HT1080 (cell line): ENCODE measurements around the gene PSMB8. TPM values are rescaled to one million over a fixed set of nuclear protein-coding genes. Genes with fewer than 3 reads are reported as not detected.

Source experiments
- DNase-seq: peaks from one replicate; pipeline ENCODE4 v3.0.0-alpha.2; 2015; ENCODE audit warnings: low read depth
- total RNA-seq: library from RNA; depleted of rRNA; stranded (reverse); fragments of >200 nt; shearing (Covaris generic); gene quantifications from 2 replicates; pipeline ENCODE4 v1.2.3, GENCODE V29; 2014

PSMB8 gene
- total RNA-seq, 1 experiment from 2014 or later = 46.2 TPM

DNA sequence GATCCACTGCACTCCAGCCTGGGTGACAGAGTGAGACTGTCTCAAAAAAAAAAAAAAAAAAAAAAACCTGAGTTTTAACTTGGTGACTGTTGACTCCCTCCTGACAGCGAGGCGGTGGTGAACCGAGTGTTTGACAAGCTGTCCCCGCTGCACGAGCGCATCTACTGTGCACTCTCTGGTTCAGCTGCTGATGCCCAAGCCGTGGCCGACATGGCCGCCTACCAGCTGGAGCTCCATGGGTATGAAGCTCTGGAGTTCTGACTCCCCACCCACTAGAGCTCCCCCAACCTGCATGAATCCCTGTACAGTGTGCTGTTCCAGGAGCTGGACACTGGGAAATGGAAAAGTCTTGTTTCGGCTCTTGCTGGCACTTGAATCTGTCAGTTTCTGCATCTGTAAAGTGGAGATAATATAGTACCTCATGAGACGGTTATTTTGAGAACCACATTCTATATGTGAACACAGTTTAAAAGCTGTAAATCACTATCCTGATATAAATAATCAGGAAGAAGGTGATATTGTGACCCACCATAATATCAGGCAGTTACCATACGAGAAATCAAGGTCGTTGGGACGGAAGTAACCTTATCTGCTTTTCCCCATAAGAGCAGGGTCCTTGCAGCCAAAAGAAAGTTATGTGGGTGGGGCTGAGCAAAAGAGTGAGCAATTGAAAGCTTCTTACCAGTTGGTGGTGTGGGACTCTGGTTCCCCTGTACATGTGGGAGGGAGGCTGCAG, 13.5 kb upstream of the PSMB8 start:
- DNase-seq = no peak

GRCh38 chr6:32855467-32856174, 11.8 kb upstream of the PSMB8 start:
- DNase-seq = no peak

- peak; percentile 24 for DNase-seq
These were observed 10.7 kb upstream of the PSMB8 start for GRCh38 chr6:32854376-32855178.

DNA sequence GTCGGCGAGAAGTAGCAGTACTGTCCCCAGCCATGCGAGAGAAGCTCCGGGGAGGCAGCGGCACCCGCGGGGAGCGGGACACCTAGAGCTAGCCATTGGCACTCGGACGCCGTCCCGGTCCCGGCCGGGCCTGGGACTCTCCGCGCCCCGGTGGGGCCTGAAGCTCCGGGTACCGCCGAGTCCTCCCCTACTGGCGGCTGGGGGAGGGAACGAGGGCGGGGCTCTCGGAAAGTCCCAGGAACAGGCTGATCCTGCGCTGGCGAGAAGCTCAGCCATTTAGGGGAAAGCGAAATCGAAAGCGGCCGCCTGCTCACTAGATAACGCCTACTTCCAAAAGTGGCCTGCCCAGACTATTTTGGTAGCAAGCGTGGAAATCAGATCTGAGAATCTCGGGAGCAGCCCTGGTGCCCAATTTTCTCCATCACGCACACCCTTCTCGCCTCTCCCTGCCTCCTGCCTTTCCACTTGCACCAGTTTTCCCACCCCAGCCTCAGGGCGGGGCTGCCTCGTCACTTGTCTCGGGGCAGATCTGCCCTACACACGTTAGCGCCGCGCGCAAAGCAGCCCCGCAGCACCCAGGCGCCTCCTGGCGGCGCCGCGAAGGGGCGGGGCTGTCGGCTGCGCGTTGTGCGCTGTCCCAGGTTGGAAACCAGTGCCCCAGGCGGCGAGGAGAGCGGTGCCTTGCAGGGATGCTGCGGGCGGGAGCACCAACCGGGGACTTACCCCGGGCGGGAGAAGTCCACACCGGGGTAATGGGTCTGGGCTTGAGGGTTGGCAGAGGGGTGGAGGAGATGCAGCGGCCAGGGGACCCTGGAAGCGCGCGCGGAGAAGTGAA, 9.9 kb upstream of the PSMB8 start, which contains the start of the genes PSMB9 and TAP1:
PSMB9 (plus strand) TSS at position 652 of the 835 bp plus-strand sequence; CDS start at position 690, 38 bp downstream.
TAP1 (minus strand) TSS at position 164 of the 835 bp plus-strand sequence; CDS start at position 96, 68 bp downstream.
- DNase-seq = peak; percentile 94

DNA sequence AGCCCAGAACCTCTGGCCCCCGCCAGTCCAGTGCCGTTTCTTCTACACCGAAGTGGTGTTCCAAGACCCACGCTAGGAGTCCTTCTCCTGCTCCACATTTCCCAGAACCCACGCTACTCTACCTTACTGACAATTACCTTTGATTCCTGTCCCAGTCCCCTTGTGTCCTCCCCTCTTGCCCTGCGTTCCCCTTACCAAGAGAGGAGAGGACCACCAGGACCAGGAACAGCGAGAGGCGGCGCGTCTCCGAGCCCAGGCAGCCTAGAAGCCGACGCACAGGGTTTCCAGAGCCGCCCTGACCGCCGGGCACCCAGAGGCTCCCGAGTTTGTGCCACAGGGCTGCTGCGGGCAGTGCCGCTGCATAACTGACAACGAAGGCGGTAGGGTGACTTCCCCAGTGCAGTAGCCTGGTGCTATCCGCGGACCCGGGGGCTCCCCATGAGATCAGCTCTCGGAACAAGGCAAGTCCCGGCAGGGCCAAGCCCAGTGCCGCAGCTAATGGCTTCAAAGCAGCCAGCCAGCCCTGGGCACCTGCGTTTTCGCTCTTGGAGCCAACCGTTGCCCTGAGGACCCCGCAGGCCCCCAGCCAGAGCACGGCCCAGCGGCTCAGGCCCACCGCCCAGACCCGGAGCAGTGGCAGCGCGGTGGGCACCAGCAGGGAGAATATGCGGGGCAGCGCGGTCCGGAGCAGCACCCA, 9.1 kb upstream of the PSMB8 start:
- DNase-seq = peak; percentile 24

DNA sequence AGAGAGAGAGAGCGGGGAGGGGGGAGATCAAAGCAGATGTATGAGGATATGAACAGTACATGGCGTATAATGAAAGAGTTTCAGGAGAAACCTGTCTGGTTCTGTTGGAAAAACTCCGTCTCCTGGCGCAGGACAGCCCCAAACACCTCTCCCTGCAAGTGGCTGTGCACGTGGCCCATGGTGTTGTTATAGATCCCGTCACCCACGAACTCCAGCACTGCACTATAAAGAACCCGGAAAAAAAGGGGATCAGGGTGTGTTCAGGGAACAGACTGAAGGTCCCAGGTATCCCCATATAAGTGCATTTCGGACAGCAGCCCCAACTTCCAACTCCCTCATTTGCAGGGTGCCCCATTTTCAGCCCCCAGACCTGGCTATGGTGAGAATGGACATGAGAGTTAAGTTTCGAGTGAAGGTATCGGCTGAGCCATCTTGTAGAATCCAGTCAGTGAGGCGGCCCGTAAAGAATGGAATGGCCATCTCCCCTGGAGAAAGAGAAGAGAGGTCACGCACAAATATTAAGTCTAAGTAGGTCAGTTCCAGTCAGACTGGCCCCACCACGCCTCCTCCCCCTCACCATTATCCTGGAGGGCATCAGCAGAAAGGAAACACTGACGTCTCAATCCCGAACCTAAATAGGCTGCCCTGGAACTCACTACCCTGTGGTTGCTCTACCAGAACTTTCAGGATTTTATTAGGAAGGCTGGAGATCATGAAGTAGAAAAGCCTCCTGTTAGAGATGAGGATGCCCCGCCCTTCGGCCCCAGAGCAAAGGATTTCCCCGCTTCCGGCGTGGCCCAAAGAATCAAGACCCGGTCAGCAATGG, 8.4 kb upstream of the PSMB8 start:
- no peak for DNase-seq

GRCh38 chr6:32851025-32851424, 7.2 kb upstream of the PSMB8 start:
- DNase-seq = no peak

- no peak for DNase-seq
These were observed 5.3 kb upstream of the PSMB8 start for GRCh38 chr6:32849126-32849525.

GRCh38 chr6:32847795-32848194, 3.9 kb upstream of the PSMB8 start:
- no peak for DNase-seq

DNA sequence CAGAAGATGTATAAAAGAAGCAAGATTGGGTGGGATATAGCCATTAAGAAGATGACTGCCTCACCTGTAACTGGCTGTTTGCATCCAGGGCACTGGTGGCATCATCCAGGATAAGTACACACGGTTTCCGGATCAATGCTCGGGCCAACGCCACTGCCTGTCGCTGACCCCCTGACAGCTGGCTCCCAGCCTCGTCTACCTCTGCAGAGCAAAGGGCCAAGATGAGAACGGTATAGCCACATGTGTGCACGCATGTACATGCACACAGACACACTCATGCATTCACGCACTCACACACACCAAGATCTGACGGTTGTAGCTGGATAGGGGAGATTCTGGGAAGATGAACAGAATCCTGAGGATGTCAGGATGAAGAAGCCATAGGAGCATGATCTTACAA, 3.2 kb upstream of the PSMB8 start:
- no peak for DNase-seq

GRCh38 chr6:32845384-32845884, 1.6 kb upstream of the PSMB8 start:
- no peak for DNase-seq

DNA sequence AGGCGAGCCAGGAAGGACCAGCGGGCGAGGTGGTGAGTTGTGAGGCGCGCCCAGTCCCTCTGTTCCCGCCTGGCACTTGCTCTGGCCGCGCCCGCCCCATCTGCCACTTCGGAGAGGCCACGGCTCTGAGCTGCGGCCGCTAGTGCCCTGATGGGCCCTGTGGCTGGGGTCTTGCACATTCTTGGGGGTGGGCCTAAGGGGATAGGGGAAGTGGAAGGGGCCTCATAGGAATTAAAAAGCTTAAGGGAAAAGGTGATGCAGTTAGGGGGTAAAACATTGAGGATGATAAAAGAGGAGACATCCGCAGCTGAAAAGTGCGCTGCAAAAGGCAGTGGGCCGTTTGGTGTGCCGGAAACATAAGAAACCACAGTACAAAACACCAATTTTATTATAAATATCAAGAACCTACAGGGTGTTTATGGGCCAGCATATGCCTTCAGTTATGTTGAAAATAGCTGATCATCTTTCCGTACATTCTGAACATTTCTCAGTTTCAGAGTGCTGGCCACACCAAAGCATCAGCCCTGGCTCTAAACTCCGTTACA, 1.1 kb upstream of the PSMB8 start:
- no peak for DNase-seq

DNA sequence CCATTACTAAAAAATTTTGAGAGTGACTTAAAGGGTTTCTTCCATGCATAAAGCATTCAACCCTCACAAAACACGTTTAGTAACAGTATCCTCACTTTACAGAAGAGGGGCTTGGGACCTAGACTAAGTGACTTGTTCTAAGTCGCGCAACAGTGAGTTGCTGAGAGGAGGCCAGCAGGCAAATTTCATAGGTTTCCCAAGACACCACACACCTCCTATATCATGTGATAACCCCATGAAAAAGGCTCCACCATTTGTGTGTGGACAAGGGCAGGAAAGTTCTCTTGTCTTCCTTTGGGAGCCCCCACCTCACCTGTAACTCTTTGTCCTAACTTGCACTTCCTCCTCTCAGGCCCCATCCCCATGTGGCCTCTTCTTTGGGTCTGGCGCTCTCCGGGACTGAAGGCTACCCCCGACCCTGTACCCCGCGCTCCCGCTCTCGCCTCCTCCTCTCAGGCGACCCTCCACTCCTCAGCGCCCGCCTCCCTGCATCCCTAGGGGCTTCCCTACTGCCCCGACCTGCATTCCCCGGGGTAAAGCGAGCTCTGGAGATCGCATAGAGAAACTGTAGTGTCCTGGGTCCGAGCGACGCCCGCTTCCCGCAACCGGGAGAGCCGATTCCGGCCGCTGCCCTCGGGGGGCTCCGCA, 392 bp downstream of the PSMB8 start:
- no peak for DNase-seq

GRCh38 chr6:32842690-32843089, 1.2 kb downstream of the PSMB8 start:
- DNase-seq = no peak

DNA sequence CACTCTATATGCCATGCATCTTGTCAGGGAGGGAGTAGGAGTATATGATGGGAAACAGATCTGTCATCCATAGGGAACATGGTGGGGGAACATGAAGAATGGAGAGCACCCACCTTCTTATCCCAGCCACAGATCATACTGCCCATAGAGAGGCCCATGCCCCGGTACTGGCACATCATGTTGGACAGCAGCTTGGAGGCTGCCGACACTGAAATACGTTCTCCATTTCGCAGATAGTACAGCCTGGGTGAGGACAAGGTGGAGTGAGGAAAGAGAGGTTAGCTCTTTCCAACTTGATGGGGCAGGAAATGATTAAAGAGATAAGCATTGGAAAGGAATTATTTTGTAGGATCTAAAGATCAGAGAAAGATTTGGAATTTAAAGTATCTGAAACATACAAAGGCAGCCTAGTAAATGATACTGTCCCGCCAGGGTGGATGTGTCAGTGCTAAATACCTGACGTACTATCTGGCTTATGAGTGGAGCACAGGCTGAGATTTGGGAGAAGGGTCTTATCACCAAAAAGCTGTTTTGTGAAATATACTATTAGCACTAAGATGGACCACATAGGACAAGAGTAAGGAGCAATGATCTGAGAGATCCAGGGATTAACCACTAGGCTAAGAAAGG, 1.7 kb downstream of the PSMB8 start:
- no peak for DNase-seq

DNA sequence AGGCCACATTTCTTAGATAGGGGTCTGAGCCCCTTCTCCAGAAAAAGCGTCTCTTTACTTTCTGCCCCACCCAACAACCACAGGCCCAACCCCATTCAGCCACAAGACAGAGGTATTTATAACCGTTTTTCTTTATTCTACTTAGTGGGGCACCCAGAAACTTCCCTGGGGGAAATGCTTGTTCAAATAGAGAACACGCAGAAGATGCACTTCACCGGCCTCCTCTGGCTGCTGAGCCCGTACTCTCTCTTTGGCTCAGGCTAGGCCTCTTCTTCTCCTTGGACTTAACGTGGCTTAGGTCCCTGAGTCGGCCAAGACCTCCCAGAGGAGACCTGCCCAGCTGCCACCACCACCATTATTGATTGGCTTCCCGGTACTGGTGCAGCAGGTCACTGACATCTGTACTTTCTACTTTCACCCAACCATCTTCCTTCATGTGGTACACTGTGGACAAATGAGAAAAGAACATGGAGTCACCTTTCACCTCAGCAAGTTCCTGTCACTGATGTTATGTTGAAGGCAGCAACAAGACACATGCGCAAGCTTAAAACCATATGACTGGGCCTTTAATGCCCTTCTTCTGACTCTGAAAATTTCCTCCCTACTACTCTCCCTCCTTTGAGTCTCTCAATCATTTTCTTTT, 3.1 kb downstream of the PSMB8 start:
- DNase-seq = no peak

DNA sequence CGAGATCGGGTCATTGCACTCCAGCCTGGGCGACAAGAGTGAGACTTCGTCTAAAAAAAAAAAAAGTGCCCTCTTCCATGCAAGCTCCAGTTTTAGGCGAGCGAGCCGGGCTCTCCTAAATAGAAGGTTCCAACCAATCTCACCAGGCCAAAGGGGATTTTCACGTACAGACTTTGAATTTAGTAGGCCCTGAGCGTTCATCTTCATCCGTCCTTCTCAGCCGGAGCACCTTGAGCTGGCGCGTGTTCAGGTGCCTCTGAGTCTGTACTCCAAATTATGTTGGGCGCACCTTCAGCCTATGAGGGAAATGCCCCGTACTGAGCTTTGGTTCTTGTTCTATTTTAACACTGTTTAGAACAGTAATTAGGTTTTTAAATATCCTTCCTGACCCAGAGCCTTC, 4.5 kb downstream of the PSMB8 start:
- DNase-seq = no peak
